LHCN-M2 (cell line): ENCODE data around the gene RTN4. TPM values are rescaled to one million over a fixed set of nuclear protein-coding genes. Genes with fewer than 3 reads are reported as not detected.
"Not testable (repeated sequence)": the region's sequence is repeated elsewhere in the genome, so short reads cannot be mapped to it uniquely, and the experiment has no call there.

Experiments used
- DNase-seq: peaks from one replicate; pipeline ENCODE4 v3.0.0-alpha.2; 2012; ENCODE audit warnings: low read depth
- total RNA-seq: library from RNA; depleted of rRNA; stranded (reverse); fragments of >200 nt; gene quantifications from 2 replicates; pipeline ENCODE4 v1.2.3, GENCODE V29; 2014

The RTN4 gene
- total RNA-seq, 1 experiment from 2014 or later, result 585 TPM

DNA sequence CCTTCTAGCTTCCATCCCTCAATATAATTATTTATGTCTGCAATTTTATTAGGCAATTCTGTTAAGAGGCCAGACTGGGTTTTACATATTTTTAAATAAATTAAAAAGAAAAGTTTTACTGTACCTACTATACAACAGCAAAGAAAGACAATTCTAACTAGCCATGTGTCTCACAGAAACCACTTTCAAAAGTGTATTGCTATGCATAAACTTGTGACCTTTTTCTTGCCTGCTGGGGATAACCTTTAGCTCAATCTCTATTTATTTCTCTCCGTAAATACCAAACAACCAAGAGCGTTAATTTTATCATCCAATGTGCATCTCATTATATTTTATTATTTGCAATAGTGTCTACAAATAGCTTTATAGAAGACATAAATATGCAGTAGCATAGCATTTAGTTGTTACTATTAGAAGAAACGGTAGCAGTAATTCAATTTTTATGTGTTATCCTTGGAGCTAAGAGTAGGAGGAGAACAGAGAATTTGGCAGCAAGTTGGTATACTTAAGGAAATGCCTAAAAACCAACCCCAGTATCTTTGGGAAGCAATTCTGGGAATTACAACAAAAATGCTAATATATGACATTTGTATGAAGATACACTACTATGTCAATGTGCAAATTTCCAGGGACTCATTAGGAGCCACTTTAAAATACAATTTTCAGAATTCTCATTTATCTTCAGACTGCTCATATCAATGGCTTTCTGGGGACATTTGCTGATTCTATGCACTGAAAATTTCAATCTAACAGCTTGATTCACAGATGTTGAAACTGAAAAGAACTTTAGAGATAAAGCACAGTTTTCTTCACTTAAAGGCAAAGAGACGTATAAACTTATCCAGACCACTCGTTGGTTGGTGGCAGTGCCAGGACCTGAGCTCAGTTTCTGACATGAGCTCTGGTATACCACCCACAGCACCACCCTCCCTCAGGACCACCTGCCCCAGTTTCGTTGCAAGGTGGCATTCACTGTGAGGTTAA, 23.0 kb upstream of the RTN4 start:
- no peak for DNase-seq

DNA sequence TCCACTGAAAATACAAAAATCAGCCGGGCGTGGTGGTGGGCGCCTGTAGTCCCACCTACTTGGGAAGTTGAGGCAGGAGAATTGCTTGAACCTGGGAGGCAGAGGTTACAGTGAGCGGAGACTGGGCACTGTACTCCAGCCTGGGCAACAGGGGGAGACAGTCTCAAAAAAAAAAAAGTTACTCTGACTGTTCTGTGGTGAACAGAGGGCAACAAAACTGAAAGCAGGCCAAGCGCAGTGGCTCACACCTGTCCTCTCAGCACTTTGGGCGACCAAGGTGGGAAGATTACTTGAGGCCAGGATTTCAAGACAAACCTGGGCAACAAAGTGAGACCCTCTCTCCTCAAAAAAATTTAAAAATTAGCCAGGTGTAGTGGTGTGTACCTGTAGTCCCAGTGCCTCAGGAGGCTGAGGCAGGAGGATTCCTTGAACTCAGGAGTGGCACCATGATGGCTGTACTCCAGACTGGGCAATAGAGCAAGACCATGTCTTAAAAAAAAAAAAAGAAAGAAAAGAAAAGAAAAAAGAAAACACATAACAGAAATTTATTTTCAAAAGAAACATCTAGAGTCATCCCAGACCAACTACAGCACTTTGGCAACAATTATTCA, 13.6 kb upstream of the RTN4 start:
- DNase-seq, result peak; percentile 11

DNA sequence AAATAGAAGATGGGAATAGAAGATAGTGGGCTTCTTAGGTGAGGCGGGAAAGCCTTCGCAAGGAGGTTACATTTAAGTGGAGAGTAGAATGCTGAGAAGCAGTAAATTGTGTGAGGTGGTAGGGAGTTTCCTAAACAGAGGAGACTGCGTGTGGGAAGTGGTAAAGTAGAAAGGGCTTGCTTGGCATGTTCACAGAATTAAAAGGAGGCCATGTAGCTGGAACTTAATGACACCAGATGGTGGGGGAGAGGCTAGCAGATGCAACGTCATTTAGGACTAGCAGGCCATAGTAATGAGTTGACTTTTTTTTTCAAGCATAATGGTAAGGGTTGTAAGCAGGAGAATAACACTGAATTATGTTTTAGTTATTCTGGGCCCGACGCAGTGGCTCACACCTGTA, 13.0 kb upstream of the RTN4 start:
- DNase-seq, result no peak

DNA sequence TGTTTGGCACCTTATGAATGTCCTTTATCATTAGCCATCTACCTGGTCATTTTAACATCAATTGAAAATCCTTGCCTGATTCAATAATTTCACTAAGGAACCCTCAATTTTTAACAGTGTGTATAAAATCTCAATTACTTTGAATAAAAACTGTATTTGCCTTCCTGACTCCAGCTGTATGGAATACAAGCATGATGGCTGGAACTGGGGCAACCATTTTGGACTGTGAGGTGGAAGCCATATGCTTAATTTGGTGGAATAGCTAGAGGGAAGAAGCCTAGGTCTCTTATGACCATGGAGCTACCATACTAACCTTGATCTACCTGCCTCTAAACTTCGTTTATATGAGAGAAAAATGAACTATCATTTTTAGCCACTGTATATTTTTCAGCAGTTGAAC, 12.5 kb upstream of the RTN4 start:
- no peak for DNase-seq

DNA sequence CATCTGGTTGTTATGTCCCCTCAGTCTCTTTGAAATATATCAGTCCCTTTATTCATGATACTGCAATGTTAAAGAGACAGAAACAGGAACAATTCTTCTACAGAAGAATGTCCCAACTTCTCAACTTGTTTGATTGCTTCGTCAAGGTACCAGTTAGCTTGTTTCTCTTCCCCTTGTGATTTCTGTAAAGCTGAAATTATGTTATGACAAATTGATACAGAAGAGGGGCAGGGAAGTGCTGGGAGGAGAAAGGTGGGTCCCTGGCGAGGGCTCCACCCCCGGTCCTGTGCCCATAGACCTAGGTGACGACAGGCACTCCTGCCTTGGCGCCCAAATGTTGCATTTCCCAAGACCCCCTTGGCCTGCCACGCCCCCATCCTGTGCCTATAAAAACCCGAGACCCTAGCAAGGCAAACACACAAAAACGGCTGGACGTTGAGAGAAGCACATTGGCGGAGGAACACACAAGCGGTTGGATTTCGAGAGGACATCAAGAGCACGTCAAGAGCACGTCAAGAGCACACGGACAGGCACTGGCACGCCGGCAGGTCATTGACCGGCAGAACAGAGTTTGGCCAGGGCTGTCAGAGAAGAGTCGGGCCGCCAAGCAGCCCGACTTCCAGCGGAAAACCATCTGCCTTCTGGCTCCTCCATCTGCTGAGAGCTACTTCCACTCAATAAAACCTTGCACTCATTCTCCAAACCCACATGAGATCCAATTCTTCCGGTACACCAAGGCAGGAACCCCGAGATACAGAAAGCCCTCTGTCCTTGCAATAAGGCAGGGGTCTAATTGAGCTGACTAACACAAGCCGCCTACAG, 11.5 kb upstream of the RTN4 start:
- DNase-seq, result no peak

DNA sequence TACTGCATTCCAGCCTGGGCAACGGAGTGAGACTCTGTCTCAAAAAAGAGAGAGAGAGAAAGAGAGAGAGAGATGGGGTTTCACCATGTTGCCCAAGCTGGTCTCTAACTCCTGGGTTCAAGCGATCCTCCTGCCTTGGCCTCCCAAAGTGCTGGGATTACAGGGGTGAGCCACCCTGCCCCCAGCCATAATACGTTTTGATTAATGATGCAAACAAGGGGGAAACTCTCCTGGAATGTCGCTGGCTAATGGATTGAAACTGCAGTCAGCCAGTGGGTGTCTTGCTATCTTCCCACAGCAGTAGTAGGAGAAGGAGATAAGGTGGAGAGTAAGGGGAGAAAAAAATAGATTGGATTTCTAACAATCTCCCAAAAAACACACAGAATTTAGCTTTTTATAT, 9.5 kb upstream of the RTN4 start:
- no peak for DNase-seq

DNA sequence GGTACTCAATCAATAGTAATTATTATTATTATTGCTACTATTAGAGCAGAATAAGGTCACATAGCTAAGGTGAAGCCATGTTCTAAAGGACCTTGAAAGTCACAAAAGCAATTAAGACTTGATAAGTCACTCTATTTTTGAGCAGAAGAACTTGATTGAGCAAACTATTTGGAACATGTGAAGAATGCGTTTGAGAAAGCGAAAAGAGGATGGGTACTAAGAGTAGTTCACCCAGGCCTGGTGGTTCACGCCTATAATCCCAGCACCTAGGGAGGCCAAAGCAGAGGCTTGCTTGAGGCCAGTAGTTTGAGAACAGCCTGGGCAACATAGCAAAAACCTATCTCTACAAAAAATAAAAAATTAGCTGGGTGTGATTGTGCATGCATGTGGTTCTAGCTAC, 7.2 kb upstream of the RTN4 start:
- DNase-seq, result no peak

DNA sequence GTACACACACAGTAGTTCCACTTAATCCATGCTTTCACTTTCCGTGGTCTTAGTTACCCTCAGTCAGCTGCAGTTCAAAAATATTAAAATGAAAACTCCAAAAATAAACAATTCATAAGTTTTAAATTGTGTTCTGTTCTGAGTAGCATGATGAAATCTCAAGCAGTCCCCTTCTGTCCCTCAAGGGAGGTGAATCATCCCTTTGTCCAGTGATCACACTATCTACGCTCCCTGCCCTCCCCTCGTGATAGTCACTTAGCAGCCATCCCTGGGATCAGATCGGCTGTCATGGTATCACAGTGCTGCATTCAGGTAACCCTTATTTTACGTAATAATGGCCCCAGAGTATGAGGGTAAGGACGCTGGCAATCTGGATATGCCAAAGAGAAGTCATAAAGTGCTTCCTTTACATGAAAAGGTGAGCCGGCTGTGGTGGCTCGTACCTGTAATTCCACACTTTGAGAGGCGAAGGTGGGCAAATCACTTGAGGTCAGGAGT, 5.8 kb upstream of the RTN4 start:
- DNase-seq, result peak; percentile 70

DNA sequence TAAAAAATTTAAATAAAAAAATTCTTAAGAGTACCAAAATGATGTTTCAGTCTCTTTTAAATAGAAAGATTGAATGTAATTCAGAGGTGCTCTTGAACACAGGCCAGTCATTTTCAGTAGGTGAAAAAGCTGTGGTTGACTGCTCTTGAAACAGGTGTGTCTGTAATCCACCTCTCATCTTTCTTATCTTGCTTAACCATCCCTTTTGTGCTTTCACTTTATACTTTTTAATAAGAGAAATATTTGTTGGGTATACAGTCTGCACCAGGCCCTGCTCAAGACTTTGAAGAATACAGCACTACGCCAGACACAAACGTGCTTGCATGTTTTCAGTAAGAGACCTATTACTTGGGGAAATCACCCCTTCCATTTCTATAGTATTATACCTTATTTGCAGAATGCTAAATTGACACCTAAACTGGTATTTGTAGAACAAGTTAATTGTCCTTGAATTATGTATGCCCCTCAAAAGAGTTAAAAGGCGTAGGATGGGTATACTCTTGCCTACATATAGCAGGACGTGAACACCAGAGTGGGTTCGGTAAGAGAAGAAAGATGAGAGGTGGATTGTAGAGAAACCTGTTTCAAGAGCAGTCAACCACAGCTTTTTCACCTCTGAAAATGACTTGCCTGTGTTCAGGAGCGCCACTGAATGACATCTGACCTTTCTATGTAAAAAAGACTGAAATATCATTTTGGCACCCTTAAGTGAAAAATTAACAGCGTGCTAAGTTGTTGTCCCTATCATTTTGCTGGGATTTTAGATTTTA, 4.0 kb upstream of the RTN4 start:
- no peak for DNase-seq

DNA sequence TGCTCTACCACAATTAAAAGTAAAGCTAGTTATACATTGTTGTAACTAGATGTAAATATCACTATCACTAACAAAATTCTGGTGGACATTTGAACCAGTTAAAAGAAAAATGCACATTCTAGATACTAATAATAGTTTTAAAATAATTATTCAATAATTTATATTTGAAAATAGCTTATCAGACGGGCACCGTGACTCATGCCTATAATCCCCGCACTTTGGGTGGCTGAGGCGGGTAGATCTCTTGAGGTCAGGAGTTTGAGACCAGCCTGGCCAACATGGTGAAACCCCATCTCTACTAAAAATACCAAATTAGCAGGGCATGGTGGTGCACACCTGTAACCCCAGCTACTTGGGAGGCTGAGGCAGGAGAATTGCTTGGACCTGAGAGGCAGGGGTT, 3.0 kb upstream of the RTN4 start:
- not testable (repeated sequence) for DNase-seq

DNA sequence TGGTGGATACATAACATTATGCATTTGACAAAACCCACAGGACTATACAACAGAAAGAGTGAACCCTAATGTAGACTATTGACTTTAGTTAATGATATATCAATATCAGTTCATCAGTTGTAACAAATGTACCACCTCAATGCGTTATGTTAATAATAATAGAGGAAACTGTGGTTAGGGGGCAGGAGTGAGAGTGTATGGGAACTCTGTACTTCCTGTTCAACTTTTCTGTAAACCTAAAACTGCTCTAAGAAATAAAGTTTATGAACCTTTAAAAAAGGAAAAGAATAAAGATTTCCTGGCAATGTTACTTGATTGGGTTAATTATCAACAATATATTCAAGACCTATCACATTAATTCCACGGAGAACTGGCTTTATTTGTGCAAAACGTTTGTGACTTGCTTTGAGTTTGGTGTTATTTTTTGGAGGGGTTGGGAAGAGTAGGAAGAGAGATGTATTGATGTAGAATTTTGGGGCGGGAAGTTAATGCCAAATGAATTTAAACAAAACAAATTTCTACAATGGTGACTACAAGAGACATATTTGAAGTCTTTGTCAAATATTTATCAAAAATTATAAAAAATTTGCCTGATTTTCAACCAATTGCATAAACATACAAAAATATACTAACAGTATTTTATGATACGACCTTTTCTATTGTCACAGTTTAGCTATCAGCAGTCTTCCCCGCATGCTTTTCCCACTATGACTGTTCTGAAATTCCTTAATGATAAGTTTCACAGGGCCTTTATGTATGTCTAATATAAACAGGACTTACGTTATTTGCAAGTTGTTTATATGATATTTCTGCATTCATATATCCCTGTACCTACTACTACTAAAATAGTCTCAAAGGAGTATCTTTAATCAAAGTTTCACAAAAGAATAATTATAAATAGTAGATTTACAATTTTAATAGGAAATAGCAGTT, 2.1 kb upstream of the RTN4 start:
- no peak for DNase-seq

DNA sequence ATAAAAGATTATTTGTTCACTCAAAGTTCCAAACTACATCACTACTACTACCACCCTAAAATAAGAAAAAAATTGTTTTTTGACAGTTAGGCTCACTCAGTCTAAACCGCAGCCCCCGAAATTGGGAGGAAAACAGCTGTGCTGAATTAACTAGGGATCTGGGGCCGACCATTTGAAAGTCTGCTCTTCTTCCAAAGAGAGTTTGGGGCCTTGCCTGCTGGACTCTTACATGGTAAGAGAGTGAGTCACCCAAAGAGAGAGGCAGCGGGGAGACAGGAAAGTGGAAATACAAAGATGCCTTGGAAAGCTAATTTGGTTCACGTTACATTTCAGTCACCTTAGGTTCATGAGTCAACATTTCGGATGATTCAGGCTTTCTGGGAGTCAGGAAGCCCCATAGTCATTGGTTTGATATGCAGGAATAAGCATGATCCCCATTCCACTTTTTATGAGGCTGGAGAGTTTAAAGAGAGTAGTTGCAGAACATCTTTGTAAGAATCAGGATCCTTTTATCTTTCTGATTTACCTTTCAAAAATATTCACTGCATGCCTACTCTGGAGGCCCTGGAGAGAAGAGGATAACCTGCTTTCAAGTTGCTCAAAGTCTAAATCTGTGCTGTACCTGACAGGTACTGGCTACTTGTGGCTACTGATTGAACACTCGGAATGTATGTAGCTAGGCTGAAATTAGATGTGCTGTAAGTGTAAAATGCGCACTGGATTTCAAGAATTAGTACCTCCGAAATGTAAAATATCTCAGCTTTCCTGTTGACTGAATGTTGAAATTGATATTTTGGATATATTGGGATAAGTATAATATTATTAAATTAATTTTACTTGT, 995 bp upstream of the RTN4 start:
- peak; percentile 100 for DNase-seq

DNA sequence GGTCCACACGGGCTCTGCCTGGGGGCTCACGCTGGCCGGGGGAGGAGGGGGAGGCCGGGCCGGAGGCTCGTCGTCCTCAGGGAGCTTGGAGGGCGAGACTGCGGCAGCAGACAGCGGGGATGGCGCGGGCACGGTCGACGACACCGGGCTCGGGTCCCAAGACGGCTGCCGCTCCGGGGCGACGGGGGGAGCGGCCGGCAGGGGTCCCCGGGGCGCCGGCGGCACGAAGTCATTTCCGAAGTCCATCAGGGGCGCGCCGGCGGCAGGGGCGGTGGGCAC, 491 bp downstream of the RTN4 start:
- DNase-seq, result no peak

DNA sequence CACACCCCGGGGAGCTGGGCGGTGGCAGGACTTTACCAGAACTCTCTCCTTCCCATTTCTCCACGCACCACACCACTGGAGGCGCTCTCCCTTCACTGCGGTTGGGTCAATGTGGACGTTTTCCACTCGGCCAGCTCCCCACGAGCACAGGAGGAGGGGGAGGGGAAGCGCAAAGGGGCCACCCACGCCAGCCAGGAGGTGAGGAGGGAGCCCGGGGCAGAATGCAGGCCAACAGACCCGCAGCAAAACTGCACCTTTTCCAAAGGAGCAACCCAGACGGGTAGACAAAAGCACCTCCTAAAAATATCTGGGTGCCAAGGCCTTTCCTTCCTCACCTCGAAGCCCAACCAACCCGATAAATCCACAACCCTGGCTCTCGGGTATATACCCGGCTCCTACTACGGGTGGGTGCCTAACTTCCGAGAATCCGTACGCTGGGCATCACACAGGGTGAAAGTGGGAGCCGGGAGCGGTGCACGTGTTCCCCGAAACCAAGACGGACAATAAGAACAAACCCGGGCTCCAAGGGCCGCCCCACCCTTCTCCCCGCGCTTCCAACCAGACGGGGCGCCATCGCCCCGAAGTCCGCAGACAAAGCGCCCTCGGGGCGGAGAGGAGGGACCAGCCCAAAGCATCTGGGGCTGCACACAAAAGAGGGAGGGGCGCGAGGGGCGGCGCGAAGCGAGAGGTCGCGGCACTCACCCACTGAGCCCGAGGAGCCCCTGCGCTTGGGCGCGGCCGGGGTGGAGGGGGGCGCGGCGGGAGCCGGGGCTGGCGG, 1.0 kb downstream of the RTN4 start:
- DNase-seq, result peak; percentile 86

DNA sequence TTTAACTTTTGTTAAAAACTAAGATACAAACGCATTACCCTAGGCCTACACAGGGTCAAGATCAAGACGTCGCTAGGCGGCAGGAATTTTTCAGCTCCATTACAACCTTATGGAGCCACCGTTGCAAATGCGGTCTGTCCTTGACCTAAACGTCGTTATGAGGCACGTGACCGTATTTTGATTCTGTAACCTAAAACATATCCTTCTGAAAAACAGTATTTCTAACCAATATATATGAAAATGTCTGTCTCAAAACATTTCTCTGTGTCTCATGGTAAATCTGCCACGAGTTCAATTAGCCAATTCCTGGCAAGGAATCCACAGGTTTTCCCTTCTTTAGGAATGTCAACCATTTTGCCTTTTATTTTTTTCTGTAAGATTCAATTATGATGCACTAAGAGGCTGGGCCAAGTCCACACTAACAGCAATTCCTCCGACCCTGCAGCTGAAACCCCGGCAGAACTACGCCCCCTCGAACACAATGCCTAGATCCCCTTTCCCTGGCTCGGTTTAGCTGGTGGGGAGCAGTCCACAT, 1.7 kb downstream of the RTN4 start:
- DNase-seq, result no peak

DNA sequence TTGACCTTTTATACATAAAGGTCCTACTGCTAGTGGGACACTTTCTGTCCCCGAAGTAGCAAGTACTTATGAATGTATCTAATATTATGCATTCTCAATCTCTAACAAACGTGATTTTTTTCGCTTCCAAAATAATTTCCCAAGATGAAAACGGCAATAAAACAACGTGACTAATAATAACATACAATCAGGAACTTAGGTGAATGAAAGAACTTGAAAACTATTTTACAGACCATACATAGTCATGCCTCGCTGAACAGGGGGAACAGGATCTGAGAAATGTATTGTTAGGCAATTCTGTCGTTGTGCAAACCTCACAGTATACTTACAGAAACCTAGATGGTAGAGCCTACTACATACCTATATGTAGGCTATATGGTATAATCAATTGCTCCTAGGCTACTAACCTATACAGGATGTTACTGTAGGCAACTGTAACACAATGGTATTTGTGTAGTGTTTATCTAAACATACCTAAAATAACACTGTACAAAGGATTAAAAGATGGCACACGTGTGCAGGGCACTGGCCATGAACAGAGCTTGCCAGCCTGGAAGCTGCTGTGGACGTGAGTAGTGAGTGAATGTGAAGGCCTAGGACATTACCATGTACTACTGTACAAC, 2.5 kb downstream of the RTN4 start:
- peak; percentile 56 for DNase-seq

DNA sequence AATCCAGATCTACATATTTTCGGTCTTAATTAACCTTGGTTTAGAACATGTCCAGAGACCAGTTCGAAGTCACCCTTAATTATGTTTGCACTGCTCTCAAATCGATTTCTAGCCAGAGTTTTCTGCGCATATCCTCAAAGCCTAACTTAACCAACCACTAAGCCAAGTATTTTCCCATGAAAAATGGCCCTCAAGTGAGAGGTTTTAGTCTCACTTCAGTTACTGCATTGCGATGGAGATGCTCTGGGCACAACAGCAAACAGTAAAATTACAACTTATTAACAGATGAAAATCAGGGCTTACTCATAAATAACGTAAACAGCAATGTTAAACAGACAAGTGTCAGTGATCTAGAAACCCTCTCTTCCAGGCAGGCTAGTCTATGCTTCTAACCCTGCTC, 4.5 kb downstream of the RTN4 start:
- DNase-seq, result no peak

DNA sequence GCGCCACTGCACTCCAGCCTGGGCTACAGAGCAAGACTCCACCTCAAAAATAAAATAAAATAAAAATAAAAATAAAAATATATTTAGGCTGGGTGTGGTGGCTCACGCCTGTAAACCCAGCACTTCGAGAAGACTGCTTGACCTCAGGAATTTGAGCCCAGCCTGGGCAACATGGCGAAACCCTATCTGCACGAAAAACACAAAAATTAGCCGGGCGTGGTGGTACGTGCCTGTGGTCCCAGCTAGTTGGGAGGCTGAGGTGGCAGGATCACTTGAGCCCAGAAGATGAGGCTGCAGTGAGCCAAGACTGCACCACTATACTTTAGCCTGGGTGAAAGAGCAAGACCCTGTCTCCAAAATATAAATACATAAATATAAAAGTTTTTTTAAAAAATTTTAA, 6.4 kb downstream of the RTN4 start:
- DNase-seq, result no peak
